GM21447 (cell line): ENCODE measurements around the gene MYLK4.

Experiments used
- ATAC-seq: cut with Tn5 transposase; IDR thresholded peaks from one replicate; pipeline ENCODE4 v1.9.1; 2021; ENCODE audit not compliant: unreplicated experiment

MYLK4 gene

DNA sequence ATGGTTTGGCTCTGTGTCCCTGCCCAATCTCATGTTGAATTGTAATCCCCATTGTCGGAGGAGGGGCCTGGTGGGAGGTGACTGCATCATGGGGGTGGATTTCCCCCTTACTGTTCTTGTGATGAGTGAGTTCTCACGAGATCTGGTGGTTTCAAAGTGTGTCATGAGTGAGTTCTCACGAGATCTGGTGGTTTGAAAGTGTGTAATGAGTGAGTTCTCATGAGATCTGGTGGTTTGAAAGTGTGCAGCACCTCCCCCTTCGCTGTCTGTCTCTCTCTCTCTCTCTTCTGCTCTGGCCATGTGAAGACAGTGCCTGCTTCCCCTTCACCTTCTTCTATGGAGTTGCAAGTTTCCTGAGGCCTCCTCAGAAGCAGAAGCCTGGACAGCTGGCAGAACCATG lies 87.6 kb downstream of the MYLK4 start:
- no peak for ATAC-seq

DNA sequence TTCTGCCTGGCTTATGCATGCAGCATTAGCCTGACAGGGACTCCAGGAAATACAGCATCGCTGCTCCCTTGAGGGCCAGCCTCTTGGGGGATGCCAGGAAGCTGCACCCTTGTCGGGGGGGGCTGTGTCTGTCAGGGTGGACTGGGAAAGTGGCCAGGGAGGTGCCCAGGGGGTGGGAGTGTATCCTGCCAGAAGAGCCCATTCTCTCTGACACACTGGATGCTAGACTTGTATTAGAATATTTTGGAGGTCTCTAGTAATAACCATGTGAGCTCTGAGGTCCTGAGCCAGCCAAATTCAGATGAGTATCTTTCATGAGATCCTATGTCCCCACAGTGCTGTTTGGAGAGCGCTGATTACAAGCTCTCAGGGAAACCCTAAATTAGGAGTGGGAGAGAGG lies 89.1 kb downstream of the MYLK4 start:
- no peak for ATAC-seq

DNA sequence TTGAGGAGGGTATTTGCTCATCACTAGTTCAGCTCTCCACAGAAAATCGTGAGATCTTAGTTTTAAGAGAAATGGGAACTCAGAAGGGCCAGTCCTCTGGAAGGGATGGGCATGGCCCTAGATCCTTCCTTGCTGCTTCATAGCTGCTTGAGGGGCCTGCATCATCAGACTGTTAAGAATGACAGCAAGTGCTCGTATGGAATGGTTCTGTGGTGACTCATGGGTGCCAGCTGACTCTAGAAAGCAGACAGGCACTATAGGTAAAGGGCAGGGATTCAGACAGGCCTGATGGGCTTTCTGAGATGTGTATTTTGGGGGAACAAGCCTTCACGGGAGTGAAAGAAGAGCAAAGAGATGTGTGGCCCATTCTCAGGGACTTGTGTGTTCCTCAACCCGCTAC lies 90.8 kb downstream of the MYLK4 start:
- ATAC-seq = no peak

DNA sequence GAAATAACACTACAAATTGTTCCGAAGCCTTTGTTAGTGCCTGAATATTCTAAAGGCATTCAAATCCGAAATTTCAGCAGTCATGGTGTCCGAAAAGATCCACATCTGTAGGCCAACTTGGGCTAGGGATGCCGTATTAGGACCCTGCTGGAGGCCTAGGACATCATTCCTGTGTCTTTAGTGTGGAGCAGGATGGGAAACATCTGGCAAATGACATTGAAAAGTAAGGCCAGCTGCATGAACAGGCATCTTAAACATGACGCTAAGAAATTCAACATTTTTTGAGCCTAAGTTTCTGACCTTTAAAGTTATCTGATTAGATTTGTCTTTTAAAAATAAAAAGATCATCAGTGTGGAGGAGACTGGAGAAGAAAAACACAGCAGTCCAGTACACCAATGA lies 91.3 kb downstream of the MYLK4 start:
- no peak for ATAC-seq

DNA sequence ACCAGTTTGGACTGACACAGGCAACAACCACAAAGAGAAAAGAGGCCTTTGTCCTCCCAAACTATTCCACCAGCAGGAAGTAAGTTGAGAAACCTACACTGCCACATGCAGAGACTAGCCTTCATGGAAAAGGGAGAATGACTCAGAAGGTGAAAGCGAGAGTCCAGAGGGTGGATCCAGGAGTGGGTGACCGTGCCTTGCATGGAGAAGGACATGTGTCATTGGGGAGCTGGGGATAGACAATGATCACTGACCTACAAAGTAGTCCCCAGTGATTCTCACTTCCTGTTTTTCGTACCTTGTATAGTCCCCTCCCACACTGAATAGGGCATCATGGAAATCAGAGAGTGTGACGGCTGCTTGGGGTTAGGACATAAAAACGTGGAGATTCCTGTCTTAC lies 91.9 kb downstream of the MYLK4 start:
- peak; percentile 91 for ATAC-seq

DNA sequence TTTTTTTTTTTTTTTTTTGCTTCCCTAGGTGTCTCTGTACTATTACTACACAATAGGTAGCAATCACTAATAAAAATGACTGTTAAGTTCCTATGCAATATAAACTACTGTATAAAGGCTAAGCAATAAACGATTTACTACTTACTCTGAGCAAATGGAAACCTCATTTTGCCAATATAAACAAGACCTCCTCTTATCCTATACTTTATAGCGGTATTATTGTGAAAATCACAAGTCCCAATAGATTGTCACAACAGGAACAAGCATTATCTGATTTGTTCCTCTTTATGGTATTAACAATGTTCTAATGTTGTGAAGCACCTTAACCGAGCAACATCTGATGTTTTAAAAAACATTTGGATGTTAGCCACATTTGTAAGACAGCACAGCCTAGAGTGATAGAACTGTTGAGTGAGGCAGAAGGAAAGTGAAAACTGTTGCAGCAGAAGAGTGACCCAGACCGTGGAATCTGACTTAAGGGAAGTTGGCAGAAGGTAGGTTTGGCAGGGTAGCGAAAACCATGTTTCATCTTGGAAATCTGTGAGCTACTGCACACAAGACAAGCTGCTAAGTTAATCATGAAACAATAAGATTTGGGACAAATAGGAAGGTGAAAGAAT lies 94.2 kb downstream of the MYLK4 start:
- no peak for ATAC-seq

DNA sequence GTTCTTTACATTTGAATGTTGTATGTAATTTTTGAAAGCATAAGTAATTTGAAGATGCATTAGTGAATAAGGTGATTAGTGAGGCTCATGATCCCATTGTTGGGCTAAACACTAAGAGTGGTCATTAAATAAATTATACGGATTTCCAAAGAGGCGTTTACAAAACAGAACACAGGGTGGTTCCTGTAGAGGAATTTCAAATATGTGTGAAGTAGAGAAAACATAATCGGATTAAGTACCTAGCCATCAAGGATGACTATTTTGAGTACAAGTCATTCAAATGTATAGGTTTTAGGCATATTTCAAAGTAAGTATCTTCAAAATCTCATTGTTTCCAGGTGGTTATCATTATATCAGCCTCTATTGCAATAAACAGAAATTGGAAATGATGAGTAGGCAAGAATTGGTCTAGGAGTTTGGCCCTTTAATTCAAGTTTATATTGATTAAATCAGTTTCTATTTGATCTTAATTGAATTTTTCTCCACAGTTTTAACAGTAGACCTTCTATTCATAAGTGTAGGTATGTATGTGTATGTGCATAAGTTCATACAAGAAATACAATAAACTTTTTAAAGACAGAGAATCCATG lies 94.8 kb downstream of the MYLK4 start:
- ATAC-seq = no peak

DNA sequence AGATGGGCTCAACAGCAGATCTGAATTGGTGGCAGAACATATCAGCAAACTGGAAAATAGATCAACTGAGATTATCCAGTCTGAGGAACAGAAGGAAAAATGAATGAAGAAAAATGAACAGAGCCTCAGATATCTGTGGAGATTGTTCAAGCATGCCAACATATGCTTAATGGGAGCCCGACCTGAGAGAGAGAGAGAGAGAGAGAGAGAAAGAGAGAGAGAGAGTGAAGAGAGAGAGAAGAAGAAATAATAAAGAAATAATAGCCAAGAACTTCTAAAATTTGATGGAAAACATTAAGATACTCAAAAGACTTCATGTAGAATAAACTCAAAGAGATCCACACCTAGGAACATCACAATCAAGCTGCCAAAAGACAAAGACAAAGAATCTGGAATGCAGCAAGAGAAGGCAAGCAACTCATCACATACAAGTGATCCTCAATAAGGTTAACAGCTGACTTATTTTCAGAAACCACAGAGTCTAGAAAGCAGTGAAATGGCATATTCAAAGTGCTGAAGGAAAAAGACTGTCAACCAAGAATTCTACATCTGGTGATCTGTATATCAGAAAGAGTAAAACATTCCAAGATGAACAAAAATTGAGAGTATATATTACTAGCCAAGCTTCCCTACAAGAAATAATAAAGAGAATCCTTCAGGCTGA lies 97.2 kb downstream of the MYLK4 start:
- no peak for ATAC-seq

DNA sequence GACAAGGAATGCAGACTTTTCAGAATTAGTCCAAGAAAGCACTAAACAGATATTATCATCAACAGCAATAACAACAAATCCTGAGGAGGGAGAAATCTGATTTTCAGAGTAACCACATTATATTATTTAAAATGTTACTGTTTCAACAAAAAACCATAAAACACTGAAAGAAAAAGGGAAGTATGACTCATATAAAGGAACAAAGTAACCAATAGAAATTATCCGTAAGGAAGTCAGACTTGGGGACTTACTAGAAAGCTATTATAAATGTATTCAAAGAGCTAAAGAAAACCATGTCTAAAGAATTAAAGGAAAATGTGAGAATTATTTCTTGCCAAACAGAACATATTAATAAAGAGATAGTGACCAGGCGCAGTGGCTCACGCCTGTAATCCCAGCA lies 98.1 kb downstream of the MYLK4 start:
- no peak for ATAC-seq

DNA sequence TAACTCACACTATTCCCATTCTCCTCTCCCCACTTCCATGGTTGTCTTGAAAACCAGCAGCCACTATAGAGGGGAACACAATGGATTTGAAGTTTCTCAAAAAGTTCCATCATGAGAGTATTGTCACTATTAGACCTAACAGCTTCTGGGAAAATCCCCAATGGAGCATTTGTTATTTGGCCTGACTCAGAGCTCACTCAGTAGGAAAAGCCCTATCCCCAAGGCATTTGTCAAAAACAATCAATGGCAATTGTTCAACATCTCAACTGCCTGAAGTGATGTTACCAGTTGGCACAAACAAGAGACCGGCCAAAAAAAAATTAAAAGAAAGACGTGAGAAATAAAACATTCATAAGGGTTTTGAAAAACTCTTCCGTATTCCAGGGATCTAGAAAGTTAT lies 98.8 kb downstream of the MYLK4 start:
- ATAC-seq = no peak

DNA sequence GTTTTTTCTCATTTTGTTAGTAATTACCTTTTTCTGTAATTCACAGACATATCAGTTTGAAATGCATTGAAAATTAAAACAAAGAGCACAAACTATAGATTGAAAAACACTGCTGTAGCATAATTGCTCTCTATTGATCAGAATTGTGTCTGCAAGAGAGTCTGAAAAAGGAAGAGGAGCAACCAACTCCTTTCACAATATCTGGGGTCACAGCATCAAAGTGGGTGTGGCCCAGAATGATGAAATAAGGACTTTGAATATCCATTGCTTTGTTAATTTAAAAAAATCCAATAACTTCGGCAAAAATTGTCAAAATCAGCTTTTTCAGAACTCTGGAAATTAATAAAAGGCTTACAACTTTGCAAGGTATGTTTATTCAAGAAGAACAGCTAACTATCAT lies 99.2 kb downstream of the MYLK4 start:
- ATAC-seq = no peak

DNA sequence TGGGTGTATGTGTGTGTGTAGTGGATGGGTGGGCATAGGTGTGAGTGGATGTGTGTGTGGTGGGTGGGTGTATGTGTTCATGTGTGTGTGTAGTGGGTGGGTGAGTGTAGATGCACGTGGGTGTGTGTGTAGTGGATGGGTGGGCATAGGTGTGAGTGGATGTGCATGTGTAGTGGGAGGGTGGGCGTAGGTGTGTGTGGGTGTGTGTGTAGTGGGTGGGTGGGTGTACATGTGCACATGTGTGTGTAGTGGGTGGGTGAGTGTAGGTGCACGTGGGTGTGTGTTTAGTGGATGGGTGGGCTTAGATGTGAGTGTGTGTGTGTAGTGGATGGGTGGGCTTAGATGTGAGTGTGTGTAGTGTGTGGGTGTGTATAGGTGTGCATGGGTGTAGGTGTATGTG lies 104.4 kb downstream of the MYLK4 start:
- ATAC-seq = no peak

DNA sequence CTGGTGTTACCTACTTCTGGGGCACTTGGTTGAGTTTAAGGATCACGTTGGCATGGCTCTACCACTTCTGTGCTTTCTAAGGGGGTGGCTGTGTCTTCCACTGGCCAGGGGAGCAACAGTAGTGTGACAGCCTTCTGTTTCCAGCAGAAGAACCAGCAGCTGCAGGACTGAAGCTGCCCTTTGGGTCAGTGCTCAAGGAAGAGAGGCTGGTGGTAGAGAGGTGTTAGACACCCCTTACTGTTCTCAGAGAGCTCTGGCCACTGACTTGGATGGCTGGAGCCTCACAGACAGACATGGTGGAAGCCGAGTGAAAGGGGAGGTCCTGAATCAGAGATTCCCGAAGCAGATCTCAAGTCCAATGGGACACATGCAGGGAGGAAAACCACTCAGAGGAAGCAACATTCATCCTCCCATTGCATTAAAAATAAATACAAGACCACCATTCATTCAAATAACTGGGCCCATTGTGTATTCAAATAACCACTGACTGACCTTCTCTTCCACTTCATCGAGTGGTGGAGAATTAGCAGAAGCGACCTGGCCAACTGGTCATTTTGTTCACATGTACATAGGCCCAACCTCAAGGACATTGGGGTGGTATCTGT lies 106.7 kb downstream of the MYLK4 start:
- ATAC-seq = no peak

DNA sequence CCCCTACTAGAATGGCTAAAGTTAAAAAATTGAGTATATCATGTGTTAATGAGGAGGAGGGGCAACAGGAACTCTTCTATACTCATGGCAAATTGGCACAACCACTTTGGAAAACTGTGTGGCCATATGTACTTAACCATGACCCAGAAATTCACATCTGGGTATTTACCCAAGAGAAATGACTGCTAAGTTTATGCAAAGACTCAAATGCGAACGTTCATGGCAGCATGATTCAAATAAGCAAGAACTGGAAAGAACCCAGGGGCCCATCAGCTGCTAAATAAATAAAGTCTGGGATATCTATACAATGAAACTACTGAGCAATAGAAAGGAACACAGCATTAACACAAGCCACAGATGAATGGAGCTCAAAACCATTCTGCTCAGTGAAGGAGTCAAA lies 107.6 kb downstream of the MYLK4 start:
- ATAC-seq = no peak

DNA sequence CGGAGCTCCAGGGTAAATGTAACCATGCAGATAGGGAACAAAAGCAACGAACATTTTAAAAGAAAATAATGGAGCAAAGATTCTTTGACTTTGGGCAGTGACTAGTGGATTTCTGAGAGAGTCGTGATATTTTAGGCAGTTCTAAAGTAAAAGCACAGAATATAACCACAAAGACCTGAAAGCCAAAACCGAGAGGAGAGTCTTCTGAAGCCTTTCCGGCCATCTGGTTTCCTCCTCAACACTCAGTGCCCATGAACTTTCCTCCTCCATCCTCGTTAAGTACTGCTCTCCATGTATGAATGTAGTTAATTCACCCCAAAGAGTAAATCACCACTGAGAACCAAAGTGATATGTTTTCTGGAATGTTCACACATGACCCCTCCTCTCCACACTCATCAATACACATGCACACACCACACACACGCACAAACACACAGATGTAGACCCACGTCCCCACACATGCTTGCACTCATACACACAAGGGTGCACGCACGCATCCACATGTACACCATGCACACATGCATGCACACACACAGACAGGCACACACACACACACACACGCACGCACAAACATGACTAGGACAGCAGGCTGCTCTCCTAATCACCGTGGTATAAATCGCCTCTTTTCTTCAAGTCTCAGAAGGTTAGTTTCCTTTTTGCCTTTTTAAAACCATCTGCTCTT lies 109.5 kb downstream of the MYLK4 start:
- no peak for ATAC-seq

DNA sequence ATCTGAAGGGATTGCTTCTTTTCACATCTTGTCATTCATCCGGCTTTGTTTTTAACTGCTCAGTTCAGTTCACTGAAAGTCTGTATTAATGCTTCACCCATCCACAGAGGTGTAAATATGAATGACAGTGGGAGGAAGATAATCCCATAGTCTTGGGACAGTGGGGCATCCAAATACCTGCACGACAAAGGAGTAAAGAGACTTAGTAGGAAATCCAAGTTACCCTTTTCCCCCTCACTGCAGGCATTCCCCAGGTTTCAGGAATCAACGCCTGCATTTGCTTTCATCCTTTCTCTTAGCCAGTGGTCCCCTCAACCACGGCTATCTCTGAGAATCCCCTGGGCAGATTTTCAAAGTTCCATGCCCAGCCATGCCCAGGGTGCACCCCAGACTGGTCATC lies 110.2 kb downstream of the MYLK4 start:
- ATAC-seq = no peak

DNA sequence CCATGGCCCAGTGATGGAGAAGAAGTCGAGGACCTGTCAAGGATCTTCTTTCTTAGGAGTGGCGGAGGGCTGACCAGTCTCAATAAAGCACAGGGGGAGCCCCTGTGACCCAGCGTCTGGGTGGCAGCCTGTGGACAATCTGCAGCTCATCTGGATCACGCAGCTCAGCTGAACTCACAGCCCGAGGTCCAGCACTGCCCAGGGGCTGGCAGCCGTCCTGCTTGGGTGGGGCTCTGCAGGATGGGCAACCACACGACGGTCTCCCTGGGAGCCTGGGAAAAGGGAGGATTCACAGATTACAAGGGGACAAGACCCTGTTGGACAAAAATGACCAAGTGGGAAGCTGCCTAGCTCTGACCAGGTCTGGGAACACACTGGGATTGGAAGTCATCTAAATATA lies 110.8 kb downstream of the MYLK4 start:
- no peak for ATAC-seq

DNA sequence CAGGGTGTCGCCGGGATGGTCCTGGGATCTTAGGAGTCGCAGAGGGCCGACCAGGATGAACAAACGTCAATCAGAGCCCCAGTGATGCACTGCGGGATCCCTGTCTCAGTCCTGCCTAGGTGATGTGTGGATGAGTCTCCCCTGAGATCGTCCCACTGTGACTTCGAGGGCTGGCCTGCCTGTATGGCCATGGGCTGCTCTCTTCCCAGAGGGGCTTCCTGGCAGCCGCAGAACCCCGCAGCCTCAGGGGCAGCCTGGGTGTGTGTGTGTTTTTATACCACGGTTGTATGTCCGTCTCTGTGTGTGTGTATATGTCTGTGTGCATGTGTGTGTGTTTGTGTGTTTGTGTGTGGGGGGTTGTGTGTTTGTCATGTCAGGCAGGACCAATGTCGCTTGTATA lies 111.6 kb downstream of the MYLK4 start:
- no peak for ATAC-seq

DNA sequence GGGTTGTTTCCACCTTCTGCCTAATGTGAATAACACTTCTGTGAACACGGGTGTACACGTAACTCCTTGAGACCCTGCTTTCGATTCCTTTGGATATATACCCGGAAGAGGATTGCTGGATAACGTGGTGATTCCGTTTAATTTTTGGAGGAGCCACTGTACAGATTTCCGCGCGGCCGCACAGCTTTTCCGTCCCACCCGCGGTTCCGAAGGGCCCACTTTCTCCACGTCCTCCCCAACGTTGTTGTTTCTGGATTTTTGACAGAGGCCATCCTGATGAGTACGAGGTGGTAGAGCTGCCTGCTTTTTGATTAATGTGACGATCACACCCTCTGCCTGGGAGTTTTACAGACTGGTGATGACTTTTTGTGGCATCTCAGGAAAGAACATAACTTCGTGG lies 114.0 kb downstream of the MYLK4 start:
- no peak for ATAC-seq

DNA sequence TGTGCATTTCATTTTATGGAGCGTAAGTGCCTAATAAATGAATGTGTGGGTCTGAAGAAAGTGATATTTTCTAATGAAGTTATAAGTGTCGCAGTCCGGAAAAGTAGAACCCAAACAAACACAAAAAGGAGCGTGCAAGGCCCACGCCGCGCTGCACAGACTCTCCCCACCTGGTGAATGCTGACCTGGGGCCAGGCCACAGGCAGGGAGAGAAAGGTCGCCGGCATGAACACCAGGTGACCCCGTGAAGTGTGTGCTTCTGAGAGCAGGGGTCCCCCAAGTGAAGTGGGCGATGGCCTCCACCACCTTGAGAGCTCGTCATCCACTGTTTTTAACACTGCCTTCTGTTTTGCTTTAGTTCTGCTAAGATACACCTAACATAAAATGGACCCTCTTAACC lies 114.8 kb downstream of the MYLK4 start:
- ATAC-seq = no peak

DNA sequence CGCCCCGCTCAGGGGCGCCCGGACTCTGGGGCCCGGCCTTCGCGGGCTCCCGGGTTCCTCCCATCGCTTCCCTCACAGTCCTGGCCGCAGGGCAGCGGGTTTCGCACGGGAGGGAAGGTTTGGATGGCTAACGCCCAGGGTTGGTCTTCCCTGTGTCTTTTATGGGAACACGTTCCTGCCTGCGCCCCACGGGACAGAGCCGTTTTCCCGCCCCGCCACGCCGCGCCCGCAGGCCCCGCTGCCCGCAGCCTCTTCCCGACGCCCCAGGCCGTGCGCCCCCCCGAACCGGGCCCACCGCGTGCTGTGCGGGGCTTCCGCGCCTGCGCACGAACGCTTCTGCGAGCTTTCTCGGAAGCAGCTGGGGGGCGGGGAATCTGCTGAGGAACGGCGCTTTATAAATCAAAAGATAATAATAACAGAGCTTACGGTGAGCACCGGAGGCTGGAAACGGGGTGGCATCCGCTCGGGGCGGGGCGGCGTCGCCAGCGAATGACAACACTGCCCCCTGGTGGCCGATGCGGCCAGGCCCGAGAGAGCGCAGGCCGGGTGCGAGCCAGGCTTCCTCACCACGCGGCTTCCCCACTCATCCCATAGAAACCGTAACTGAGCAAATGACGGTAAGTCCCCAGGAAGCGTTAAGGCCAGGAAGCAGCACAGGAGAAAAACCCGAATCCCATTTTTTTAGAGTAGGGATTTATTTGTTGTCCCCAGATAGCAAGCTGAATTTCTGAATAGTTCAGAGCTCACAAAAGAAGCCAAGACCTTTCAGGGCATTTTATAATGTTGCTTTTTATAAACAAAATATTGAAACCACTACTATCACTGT lies 116.4 kb downstream of the MYLK4 start:
- peak; percentile 65 for ATAC-seq
